HG03520 (cell line): Measurements from ENCODE around the gene ATP2B1.

Experiments used
- ATAC-seq: cut with Tn5 transposase; IDR thresholded peaks from one replicate; pipeline ENCODE4 v1.9.1; 2021; ENCODE audit warnings: mild to moderate bottlenecking, moderate library complexity; ENCODE audit not compliant: unreplicated experiment

Gene ATP2B1

GRCh38 chr12:89662623-89663022, 46.0 kb downstream of the ATP2B1 start:
- no peak for ATAC-seq

- ATAC-seq, result no peak
Observed at GRCh38 chr12:89661706-89662330, 46.8 kb downstream of the ATP2B1 start.

- ATAC-seq, result no peak
Observed at GRCh38 chr12:89657739-89658138, 50.9 kb downstream of the ATP2B1 start.

- no peak for ATAC-seq
Observed at GRCh38 chr12:89657066-89657465, 51.6 kb downstream of the ATP2B1 start.

- ATAC-seq, result no peak
Observed at GRCh38 chr12:89655841-89656240, 52.8 kb downstream of the ATP2B1 start.

GRCh38 chr12:89651192-89651591, 57.4 kb downstream of the ATP2B1 start:
- ATAC-seq, result no peak

- ATAC-seq, result no peak
Observed at GRCh38 chr12:89650239-89650638, 58.4 kb downstream of the ATP2B1 start.

- no peak for ATAC-seq
Observed at GRCh38 chr12:89649820-89650219, 58.8 kb downstream of the ATP2B1 start.

GRCh38 chr12:89649139-89649538, 59.5 kb downstream of the ATP2B1 start:
- ATAC-seq, result no peak

- no peak for ATAC-seq
Observed at GRCh38 chr12:89648211-89648930, 60.3 kb downstream of the ATP2B1 start.

- ATAC-seq, result no peak
Observed at GRCh38 chr12:89645434-89645833, 63.2 kb downstream of the ATP2B1 start.

GRCh38 chr12:89642959-89643358, 65.7 kb downstream of the ATP2B1 start:
- no peak for ATAC-seq

- no peak for ATAC-seq
Observed at GRCh38 chr12:89636776-89637160, 71.9 kb downstream of the ATP2B1 start.

- ATAC-seq, result no peak
Observed at GRCh38 chr12:89636052-89636775, 72.4 kb downstream of the ATP2B1 start.

GRCh38 chr12:89634508-89634907, 74.1 kb downstream of the ATP2B1 start:
- ATAC-seq, result no peak

GRCh38 chr12:89632778-89633177, 75.9 kb downstream of the ATP2B1 start:
- ATAC-seq, result no peak

- no peak for ATAC-seq
Observed at GRCh38 chr12:89622115-89622514, 86.5 kb downstream of the ATP2B1 start.

- no peak for ATAC-seq
Observed at GRCh38 chr12:89621521-89621920, 87.1 kb downstream of the ATP2B1 start.

GRCh38 chr12:89619764-89620163, 88.9 kb downstream of the ATP2B1 start:
- ATAC-seq, result no peak

GRCh38 chr12:89618113-89618862, 90.3 kb downstream of the ATP2B1 start:
- no peak for ATAC-seq

GRCh38 chr12:89610366-89610765, 98.3 kb downstream of the ATP2B1 start:
- no peak for ATAC-seq
